H4 (cell line): ENCODE data around the gene HK2. TPM values are rescaled to one million over a fixed set of nuclear protein-coding genes. Genes with fewer than 3 reads are reported as not detected.

ENCODE experiments used
- DNase-seq: peaks from one replicate; pipeline ENCODE4 v3.0.0-alpha.2; 2015; ENCODE audit warnings: low spot score
- total RNA-seq: library from RNA; depleted of rRNA; stranded (reverse); fragments of >200 nt; shearing (Covaris generic); gene quantifications from 2 replicates; pipeline ENCODE4 v1.2.3, GENCODE V29; 2014; rRNA removed

HK2 gene
- total RNA-seq, 1 experiment from 2014 or later = 6.0 TPM

DNA sequence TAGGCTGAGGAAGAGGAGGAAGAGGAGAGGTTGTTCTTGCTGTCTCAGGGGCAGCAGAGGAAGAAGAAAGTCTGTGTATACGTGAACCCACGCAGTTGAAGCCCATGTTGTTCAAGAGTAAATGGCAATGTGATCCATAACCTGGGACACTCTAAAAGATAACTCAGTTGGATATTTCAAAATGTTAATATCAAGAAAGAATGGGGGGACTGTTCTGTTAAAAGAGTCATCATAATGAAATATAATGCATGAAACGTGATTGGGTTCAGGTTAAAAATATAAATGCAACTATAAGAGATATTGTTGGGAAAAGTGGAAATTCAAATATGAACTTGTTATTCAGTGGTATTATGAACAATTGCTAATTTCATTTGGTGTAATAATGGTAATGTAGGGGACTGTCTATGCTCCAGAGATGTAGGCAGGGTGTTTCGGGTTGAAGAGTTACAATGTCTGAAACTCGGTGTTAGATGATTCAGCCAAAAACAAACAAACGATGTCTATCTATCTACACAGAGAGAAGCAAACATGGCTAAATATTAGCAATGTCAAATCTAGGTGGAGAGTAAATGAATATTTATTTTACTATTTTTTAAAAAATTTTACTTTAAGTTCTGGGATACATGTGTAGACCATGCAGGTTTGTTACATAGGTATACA is 103.4 kb downstream of the HK2 start:
- DNase-seq = no peak

DNA sequence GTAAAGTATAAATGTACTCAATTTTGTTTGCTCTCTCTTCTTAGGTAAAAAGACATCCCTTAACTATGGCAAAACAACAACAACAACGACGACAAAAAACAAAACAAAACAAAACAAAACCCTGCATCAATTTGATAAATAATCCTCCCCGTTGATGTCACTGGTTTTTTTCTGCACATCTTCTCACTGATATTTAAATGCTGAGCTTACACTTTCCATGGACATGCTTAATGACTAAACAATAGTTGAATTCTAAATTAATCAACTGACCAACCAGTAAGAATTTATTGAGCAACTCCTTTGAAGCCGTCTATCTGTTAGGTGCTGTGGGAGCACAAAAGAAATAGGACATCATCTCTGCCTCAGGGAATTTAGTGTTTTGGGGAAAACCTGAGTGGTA is 104.3 kb downstream of the HK2 start:
- no peak for DNase-seq

DNA sequence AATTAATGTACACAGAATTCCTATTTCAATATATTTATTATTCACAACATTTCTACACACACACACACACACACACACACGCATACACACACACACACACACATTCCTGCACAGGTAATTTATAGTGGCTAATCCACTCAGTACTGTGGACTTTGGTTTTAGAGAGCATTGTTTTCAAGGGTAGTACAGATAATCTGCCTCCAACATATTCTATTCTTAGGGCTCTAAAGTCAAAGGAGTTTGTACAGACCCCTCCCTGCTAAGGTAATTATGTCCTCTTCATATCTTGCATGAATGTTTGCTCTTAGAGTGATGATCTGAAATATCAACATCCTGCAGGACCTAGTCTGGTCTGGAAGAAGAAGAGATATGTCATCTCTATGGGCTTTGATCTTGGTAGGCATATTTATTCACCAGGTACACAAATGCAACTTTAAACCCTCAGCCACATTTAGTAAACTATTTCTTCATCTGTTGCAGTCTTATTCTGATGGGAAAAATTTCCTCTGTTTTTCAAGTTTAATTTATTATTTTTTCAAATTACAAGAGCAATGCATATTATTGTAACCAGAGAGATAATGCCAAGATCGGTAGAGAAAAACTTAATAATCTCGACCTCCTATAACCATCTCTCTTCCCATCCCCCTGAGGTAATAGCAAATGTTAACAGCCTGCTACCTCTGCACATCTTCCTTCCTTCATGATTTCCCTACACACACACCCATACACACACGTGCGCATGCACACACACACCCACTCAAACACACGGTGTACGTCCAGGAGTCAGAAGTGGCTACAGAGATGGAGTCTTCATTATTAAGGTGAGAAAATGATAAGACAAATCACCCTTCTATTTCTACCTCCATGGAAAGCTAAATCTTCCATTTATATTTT is 106.2 kb downstream of the HK2 start:
- DNase-seq = no peak

DNA sequence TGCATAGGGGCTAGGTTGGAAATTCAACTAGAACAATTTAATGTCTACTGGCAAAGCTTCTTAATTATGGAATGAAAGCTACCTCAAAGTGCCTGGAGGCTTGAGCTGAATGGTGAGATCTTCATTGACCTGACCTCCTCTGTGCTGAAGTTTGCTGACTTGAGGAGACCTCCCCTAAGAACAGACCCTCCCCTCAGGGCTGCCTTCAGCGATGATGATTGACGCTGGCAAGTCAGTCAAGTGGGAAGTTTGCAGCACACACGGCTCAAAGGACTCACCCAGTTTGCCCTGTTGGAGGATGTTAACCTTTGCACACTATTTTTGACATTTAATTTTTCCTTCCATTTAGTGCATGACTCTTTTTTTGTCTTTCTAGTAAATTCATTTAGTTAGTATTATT is 107.4 kb downstream of the HK2 start:
- DNase-seq = no peak

DNA sequence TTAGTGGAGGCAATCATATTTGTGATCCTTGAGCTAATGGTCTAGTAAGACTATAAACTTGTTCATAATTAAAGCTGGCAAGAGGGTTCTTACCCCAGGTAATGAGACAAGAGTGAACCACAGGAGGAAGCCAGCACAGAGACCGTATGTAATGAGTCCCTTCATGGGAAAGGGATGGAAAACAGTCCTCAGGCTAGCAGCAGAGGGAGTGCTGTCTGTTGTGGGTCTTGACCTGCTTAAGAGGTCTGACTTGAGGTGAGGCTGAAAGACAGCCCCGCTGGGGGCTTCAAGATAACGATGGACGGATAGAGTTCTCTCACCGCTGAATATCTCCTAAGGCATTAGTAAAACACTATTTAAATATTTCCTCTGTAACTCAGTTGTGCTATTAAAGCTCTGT is 108.3 kb downstream of the HK2 start:
- DNase-seq = no peak

Other genes with a start within 250 kb of the HK2 start
- not detected in 2 replicates for gene M1AP, start 185.8 kb upstream of the HK2 start, total RNA-seq
- gene SEMA4F, start 179.9 kb upstream of the HK2 start, total RNA-seq = 6.5 and 6.8 TPM in 2 replicates
- gene POLE4, start 124.5 kb downstream of the HK2 start, total RNA-seq = 38.3 and 48.5 TPM in 2 replicates